Neuronal stem cell (in vitro differentiated cells): ENCODE results near the gene ALDH1A1.

Experiments used
- DNase-seq: peaks from one replicate; pipeline ENCODE4 v3.0.0-alpha.2; 2013; ENCODE audit warnings: low spot score
- H2AFZ ChIP-seq: one replicate; pipeline ENCODE4 v1.6.1; 2013; ENCODE audit warnings: mild to moderate bottlenecking, low read length, inconsistent platforms
- H2AK5ac ChIP-seq: 2 replicates; pipeline ENCODE4 v1.6.1; 2013; ENCODE audit warnings: low read depth, mild to moderate bottlenecking, inconsistent platforms, low read length, moderate library complexity, mixed read lengths
- H2BK120ac ChIP-seq: 2 replicates; pipeline ENCODE4 v1.6.1; 2013; ENCODE audit warnings: low read depth, mild to moderate bottlenecking, inconsistent platforms, low read length, moderate library complexity, mixed read lengths
- H2BK12ac ChIP-seq: one replicate; pipeline ENCODE4 v1.6.1; 2013; ENCODE audit warnings: low read length, inconsistent platforms
- H2BK15ac ChIP-seq: 2 replicates; pipeline ENCODE4 v1.6.1; 2013; ENCODE audit warnings: mild to moderate bottlenecking, low read length, inconsistent platforms, mixed read lengths
- H2BK5ac ChIP-seq: one replicate; pipeline ENCODE4 v1.6.1; 2013; ENCODE audit warnings: inconsistent platforms, mild to moderate bottlenecking, low read length, moderate library complexity
- H3K14ac ChIP-seq: one replicate; pipeline ENCODE4 v1.6.1; 2013; ENCODE audit warnings: low read length, inconsistent platforms
- H3K18ac ChIP-seq: 2 replicates; pipeline ENCODE4 v1.6.1; 2013; ENCODE audit warnings: low read length, inconsistent platforms
- H3K23ac ChIP-seq: 2 replicates; pipeline ENCODE4 v1.6.1; 2013; ENCODE audit warnings: low read depth, mild to moderate bottlenecking, mixed read lengths, low read length, inconsistent platforms; ENCODE audit not compliant: poor library complexity
- H3K27ac ChIP-seq: replicated peaks from 3 replicates; pipeline ENCODE4 v1.5.1; 2013; ENCODE audit warnings: low read length, inconsistent platforms
- H3K27me3 ChIP-seq, 3 experiments: 2 replicates each; pipeline ENCODE4 v1.6.1; 2013; ENCODE audit warnings: low read length in 3 of 3, mild to moderate bottlenecking in 2 of 3, inconsistent platforms in 1 of 3, low read depth in 1 of 3, mixed read lengths in 1 of 3, moderate library complexity in 1 of 3; ENCODE audit not compliant: control insufficient read depth in 3 of 3, insufficient read depth in 3 of 3
- H3K36me3 ChIP-seq, 2 donors: replicated peaks in 1 of 2; 2 replicates each; pipeline ENCODE4 v1.6.1; 2013; ENCODE audit warnings: low read length in 2 of 2; ENCODE audit not compliant: control insufficient read depth in 2 of 2, insufficient read depth in 2 of 2
- H3K4ac ChIP-seq: 2 replicates; pipeline ENCODE4 v1.6.1; 2013; ENCODE audit warnings: inconsistent platforms, mild to moderate bottlenecking, low read length, moderate library complexity
- H3K4me1 ChIP-seq, 2 donors: 1 replicate in 1 of 2; 2 replicates in 1 of 2; pipeline ENCODE4 v1.6.1; 2013; ENCODE audit warnings: low read length in 2 of 2, low read depth in 1 of 2; ENCODE audit not compliant: control insufficient read depth in 2 of 2, insufficient read depth in 1 of 2
- H3K4me2 ChIP-seq: one replicate; pipeline ENCODE4 v1.6.1; 2013; ENCODE audit warnings: mild to moderate bottlenecking, low read length, inconsistent platforms; ENCODE audit not compliant: insufficient read depth, poor library complexity, severe bottlenecking
- H3K4me3 ChIP-seq, 2 donors: 2 replicates each; pipeline ENCODE4 v1.5.1; 2013; ENCODE audit warnings: low read length in 2 of 2, mild to moderate bottlenecking in 2 of 2, inconsistent platforms in 1 of 2, moderate library complexity in 1 of 2
- H3K79me1 ChIP-seq: one replicate; pipeline ENCODE4 v1.6.1; 2013; ENCODE audit warnings: low read depth, mild to moderate bottlenecking, inconsistent platforms, low read length, moderate library complexity
- H3K9ac ChIP-seq: one replicate; pipeline ENCODE4 v1.6.1; 2013; ENCODE audit warnings: mild to moderate bottlenecking, low read depth, low read length, inconsistent platforms; ENCODE audit not compliant: poor library complexity
- H3K9me3 ChIP-seq, 2 donors: replicated peaks in 1 of 2; 2 replicates each; pipeline versions ENCODE3 to v1.6.1; 2013; ENCODE audit warnings: low read length in 2 of 2, mild to moderate bottlenecking in 2 of 2, inconsistent platforms in 1 of 2, low read depth in 1 of 2, mixed read lengths in 1 of 2, moderate library complexity in 1 of 2; ENCODE audit not compliant: control insufficient read depth in 2 of 2, insufficient read depth in 1 of 2
- H4K8ac ChIP-seq: one replicate; pipeline ENCODE4 v1.6.1; 2013; ENCODE audit warnings: low read depth, mild to moderate bottlenecking, inconsistent platforms, low read length, moderate library complexity
- H4K91ac ChIP-seq: one replicate; pipeline ENCODE4 v1.6.1; 2013; ENCODE audit warnings: low read length, low read depth, mild to moderate bottlenecking, inconsistent platforms; ENCODE audit not compliant: poor library complexity
- WGBS, 2 donors: extraction: QIAGEN DNeasy Blood & Tissue Kit; methylation state at CpG; one replicate each; pipeline ENCODE4 v1.1.7; 2013; ENCODE audit warnings: missing lambda C conversion rate in 2 of 2, mixed read lengths in 1 of 2; ENCODE audit not compliant: insufficient read length in 2 of 2, insufficient replicate concordance in 1 of 2; ENCODE audit errors: extremely low coverage in 2 of 2; 5-methylcytosine and 5-hydroxymethylcytosine counted together

Gene ALDH1A1

GRCh38 chr9:72955126-72955455, 2.2 kb upstream of the ALDH1A1 start:
- H3K4me3 ChIP-seq, result no peak overlapping the region

GRCh38 chr9:72954431-72955125, 1.7 kb upstream of the ALDH1A1 start:
- H4K91ac ChIP-seq, result no peak overlapping the region
- no peak overlapping the region for H2BK120ac ChIP-seq
- no peak overlapping the region for H2BK15ac ChIP-seq
- H3K4me3 ChIP-seq, result no peak overlapping the region
- no peak overlapping the region for H3K4me2 ChIP-seq
- no peak overlapping the region for H3K27ac ChIP-seq
- H2AFZ ChIP-seq, result no peak overlapping the region
- DNase-seq, result no peak
- H3K27me3 ChIP-seq, result no peaks in the 10 kb centered on the region
- no peak overlapping the region for H3K4ac ChIP-seq
- no peak overlapping the region for H3K14ac ChIP-seq
- no peaks in the 10 kb centered on the region for H3K36me3 ChIP-seq
- no peaks in the 10 kb centered on the region for H3K79me1 ChIP-seq
- H2BK12ac ChIP-seq, result no peak overlapping the region
- no peaks in the 10 kb centered on the region for H3K9me3 ChIP-seq
- no peak overlapping the region for H4K8ac ChIP-seq
- H3K9ac ChIP-seq, result no peak overlapping the region
- H3K18ac ChIP-seq, result no peak overlapping the region
- no peak overlapping the region for H3K23ac ChIP-seq
- H2BK5ac ChIP-seq, result no peak overlapping the region
- no peak overlapping the region for H2AK5ac ChIP-seq
- WGBS, 2 donors, result no CpG with 5 or more reads among the region's 4 CpGs
- H3K4me1 ChIP-seq, result no peaks in the 10 kb centered on the region

More at GRCh38 chr9:72955126-72955455, 2.2 kb upstream of the ALDH1A1 start:
- Histone ChIP-seq H4K8ac (no peak overlapping the region), H2BK120ac (no peak overlapping the region), H3K14ac (no peak overlapping the region), H3K27ac (no peak overlapping the region), H2AFZ (no peak overlapping the region), H4K91ac (no peak overlapping the region), H2BK15ac (no peak overlapping the region), H3K27me3 (no peaks in the 10 kb centered on the region), H3K4ac (no peak overlapping the region), H3K79me1 (no peaks in the 10 kb centered on the region), H3K36me3 (no peaks in the 10 kb centered on the region), H2BK5ac (no peak overlapping the region), H3K4me2 (no peak overlapping the region), H3K18ac (no peak overlapping the region), H3K9ac (no peak overlapping the region), H2AK5ac (no peak overlapping the region), H2BK12ac (no peak overlapping the region), H3K23ac (no peak overlapping the region), H3K9me3 (no peaks in the 10 kb centered on the region), H3K4me1 (no peaks in the 10 kb centered on the region)
- no peak for DNase-seq
- WGBS, 2 donors, result no CpG with 5 or more reads among the region's 2 CpGs

- Histone ChIP-seq H3K23ac (no peak overlapping the region), H2BK120ac (no peak overlapping the region), H2BK5ac (no peak overlapping the region), H3K4me3 (no peak overlapping the region), H2AK5ac (no peak overlapping the region), H2BK15ac (no peak overlapping the region), H4K91ac (no peak overlapping the region), H3K79me1 (no peaks in the 10 kb centered on the region), H3K4ac (no peak overlapping the region), H3K36me3 (no peaks in the 10 kb centered on the region), H3K4me1 (no peaks in the 10 kb centered on the region), H3K9ac (no peak overlapping the region), H3K18ac (no peak overlapping the region), H3K27me3 (no peaks in the 10 kb centered on the region), H2AFZ (peak overlapping the region; percentile 26), H2BK12ac (no peak overlapping the region), H3K27ac (no peak overlapping the region), H3K14ac (no peak overlapping the region), H4K8ac (no peak overlapping the region), H3K9me3 (no peaks in the 10 kb centered on the region), H3K4me2 (no peak overlapping the region)
- no peak for DNase-seq
- WGBS, 2 donors, result no CpG with 5 or more reads among the region's 3 CpGs
These were observed 517 bp downstream of the ALDH1A1 start for GRCh38 chr9:72952381-72952690.

GRCh38 chr9:72951520-72952380, 1.1 kb downstream of the ALDH1A1 start:
- Histone ChIP-seq H4K8ac (no peak overlapping the region), H3K36me3 (no peaks in the 10 kb centered on the region), H3K23ac (no peak overlapping the region), H3K9me3 (no peaks in the 10 kb centered on the region), H3K79me1 (no peaks in the 10 kb centered on the region), H3K4ac (no peak overlapping the region), H2BK12ac (no peak overlapping the region), H3K27ac (no peak overlapping the region), H2AK5ac (no peak overlapping the region), H2BK5ac (no peak overlapping the region), H3K14ac (no peak overlapping the region), H2BK120ac (no peak overlapping the region), H3K18ac (no peak overlapping the region), H3K4me2 (no peak overlapping the region), H3K4me1 (no peaks in the 10 kb centered on the region), H3K27me3 (no peaks in the 10 kb centered on the region), H3K4me3 (no peak overlapping the region), H2BK15ac (no peak overlapping the region), H4K91ac (no peak overlapping the region), H2AFZ (peak overlapping the region; percentile 26), H3K9ac (no peak overlapping the region)
- no CpG with 5 or more reads among the region's 5 CpGs for WGBS, 2 donors
- DNase-seq, result no peak
